Gastroesophageal sphincter (tissue), 4 donors: Measurements from ENCODE around the gene THSD4. TPM values are rescaled to one million over a fixed set of nuclear protein-coding genes. Genes with fewer than 3 reads are reported as not detected.

Source experiments
- ATAC-seq: fragments of 150-250 bp; one replicate; pipeline ENCODE4 v1.9.1; 2016; ENCODE audit warnings: mild to moderate bottlenecking, moderate library complexity
- H3K27ac ChIP-seq, 4 donors: fragments of 200-600 bp; sonication (generic) in 3 of 4; 1 replicate in 3 of 4; 2 replicates in 1 of 4; pipeline ENCODE4 v1.5.1; 2016 to 2019
- H3K27me3 ChIP-seq: fragments of 200-600 bp; sonication (generic); one replicate; pipeline ENCODE4 v1.5.1; 2019
- H3K36me3 ChIP-seq, 2 donors: fragments of 200-600 bp; sonication (generic); one replicate each; pipeline ENCODE4 v1.5.1; 2019; ENCODE audit warnings: control low read depth in 1 of 2
- H3K4me1 ChIP-seq, 3 donors: fragments of 200-600 bp; sonication (generic); 1 replicate in 2 of 3; 2 replicates in 1 of 3; pipeline ENCODE4 v1.5.1; 2016 to 2019; ENCODE audit warnings: control low read depth in 2 of 3
- H3K4me3 ChIP-seq, 2 donors: fragments of 200-600 bp; sonication (generic); one replicate each; pipeline ENCODE4 v1.5.1; 2019; ENCODE audit warnings: mild to moderate bottlenecking in 1 of 2, moderate library complexity in 1 of 2
- H3K9me3 ChIP-seq, 3 donors: fragments of 200-600 bp; sonication (generic); one replicate each; pipeline ENCODE4 v1.5.1; 2017 to 2019; ENCODE audit warnings: control low read depth in 2 of 3
- CTCF ChIP-seq, 4 experiments: fragments of 200-600 bp in 2 of 4; fragments of 450-650 bp in 2 of 4; sonication (generic) in 1 of 4; IDR thresholded peaks; one replicate each; pipeline ENCODE4 v1.5.1; 2017 to 2019; ENCODE audit warnings: antibody characterized with exemption in 4 of 4, mild to moderate bottlenecking in 2 of 4, moderate library complexity in 2 of 4
- EP300 ChIP-seq: sonication (generic); formaldehyde crosslinking; IDR thresholded peaks from one replicate; pipeline ENCODE4 v1.6.1; 2017; ENCODE audit warnings: antibody characterized with exemption, mild to moderate bottlenecking
- POLR2A ChIP-seq, 2 donors: fragments of 450-650 bp; IDR thresholded peaks; one replicate each; pipeline ENCODE4 v1.6.1; 2017; ENCODE audit warnings: antibody characterized with exemption in 2 of 2, mild to moderate bottlenecking in 2 of 2, moderate library complexity in 1 of 2
- POLR2AphosphoS5 ChIP-seq: sonication (generic); formaldehyde crosslinking; IDR thresholded peaks from one replicate; pipeline ENCODE4 v1.6.1; 2017; ENCODE audit warnings: antibody characterized with exemption
- WGBS, 2 donors: methylation state at CpG; one replicate each; pipeline ENCODE4 v1.1.5; 2018; ENCODE audit warnings: low coverage in 1 of 2; 5-methylcytosine and 5-hydroxymethylcytosine counted together
- total RNA-seq, 4 donors: library from RNA; depleted of rRNA; stranded (reverse); fragments of >200 nt; gene quantifications; one replicate each; pipeline ENCODE4 v1.1.0, GENCODE V29; 2016

The THSD4 gene
- total RNA-seq, 4 donors from 2014 or later = 4.6 to 28.5 (median 17.6) TPM

GRCh38 chr15:71187078-71187477 lies 71.8 kb downstream of the THSD4 start:
- Histone ChIP-seq H3K36me3 (no peaks in the 10 kb centered on the region), H3K9me3 (no peaks in the 10 kb centered on the region), H3K27me3 (no peaks in the 10 kb centered on the region), H3K4me3 (no peak overlapping the region), H3K27ac (no peak overlapping the region), H3K4me1 (no peaks in the 10 kb centered on the region)
- no peak for TF ChIP-seq CTCF (IDR thresholded peaks at IDR 0.05)
- no peak for TF ChIP-seq POLR2A (IDR thresholded peaks at IDR 0.05)
- no peak for TF ChIP-seq POLR2AphosphoS5
- TF ChIP-seq EP300 = no peak
- no peak for ATAC-seq
- WGBS, 2 donors = 84 to 88% methylated on average over 3 to 5 of the region's 5 CpGs

GRCh38 chr15:71187526-71187925 lies 72.3 kb downstream of the THSD4 start:
- Histone ChIP-seq H3K4me3 (no peak overlapping the region), H3K4me1 (no peaks in the 10 kb centered on the region), H3K27me3 (no peaks in the 10 kb centered on the region), H3K27ac (no peak overlapping the region), H3K36me3 (no peaks in the 10 kb centered on the region), H3K9me3 (no peaks in the 10 kb centered on the region)
- TF ChIP-seq POLR2AphosphoS5 = no peak
- ATAC-seq = no peak
- WGBS, 2 donors = 94 to 95% methylated on average over 4 to 5 of the region's 5 CpGs

- Histone ChIP-seq H3K9me3 (no peaks in the 10 kb centered on the region), H3K4me1 (no peaks in the 10 kb centered on the region), H3K4me3 (no peak overlapping the region), H3K27ac (no peak overlapping the region), H3K27me3 (no peaks in the 10 kb centered on the region), H3K36me3 (no peaks in the 10 kb centered on the region)
- 93 to 96% methylated on average over 3 to 6 of the region's 6 CpGs for WGBS, 2 donors
- no peak for ATAC-seq
- TF ChIP-seq POLR2A (IDR thresholded peaks at IDR 0.05) (no peak), CTCF (IDR thresholded peaks at IDR 0.05) (no peak), POLR2AphosphoS5 (no peak), EP300 (no peak)
These were observed 74.4 kb downstream of the THSD4 start for GRCh38 chr15:71189718-71190117.

- WGBS, 2 donors = 88 to 92% methylated on average over 3 to 4 of the region's 4 CpGs
- H3K27ac ChIP-seq = no peak overlapping the region
- no peaks in the 10 kb centered on the region for H3K36me3 ChIP-seq
- H3K4me1 ChIP-seq = no peaks in the 10 kb centered on the region
- ATAC-seq = no peak
- no peaks in the 10 kb centered on the region for H3K9me3 ChIP-seq
- H3K27me3 ChIP-seq = no peaks in the 10 kb centered on the region
- TF ChIP-seq CTCF (IDR thresholded peaks at IDR 0.05) (no peak), EP300 (no peak), POLR2A (IDR thresholded peaks at IDR 0.05) (no peak), POLR2AphosphoS5 (no peak)
- no peak overlapping the region for H3K4me3 ChIP-seq
These were observed 76.0 kb downstream of the THSD4 start for GRCh38 chr15:71191296-71191695.

GRCh38 chr15:71192816-71193215 lies 77.5 kb downstream of the THSD4 start:
- Histone ChIP-seq H3K27me3 (no peaks in the 10 kb centered on the region), H3K4me1 (no peaks in the 10 kb centered on the region), H3K36me3 (no peaks in the 10 kb centered on the region), H3K4me3 (no peak overlapping the region), H3K9me3 (no peaks in the 10 kb centered on the region), H3K27ac (no peak overlapping the region)
- 35 to 60% methylated on average over 2 of the region's 7 CpGs for WGBS, 2 donors
- ATAC-seq = no peak
- TF ChIP-seq POLR2AphosphoS5 = no peak
- no peak for TF ChIP-seq EP300
- no peak for TF ChIP-seq POLR2A (IDR thresholded peaks at IDR 0.05)
- TF ChIP-seq CTCF (IDR thresholded peaks at IDR 0.05) = no peak
